GM19395 (cell line): ENCODE results near the gene NUBP2.

Source experiments
- ATAC-seq: cut with Tn5 transposase; IDR thresholded peaks from one replicate; pipeline ENCODE4 v1.9.1; 2021; ENCODE audit warnings: mild to moderate bottlenecking, moderate library complexity; ENCODE audit not compliant: unreplicated experiment

The NUBP2 gene

DNA sequence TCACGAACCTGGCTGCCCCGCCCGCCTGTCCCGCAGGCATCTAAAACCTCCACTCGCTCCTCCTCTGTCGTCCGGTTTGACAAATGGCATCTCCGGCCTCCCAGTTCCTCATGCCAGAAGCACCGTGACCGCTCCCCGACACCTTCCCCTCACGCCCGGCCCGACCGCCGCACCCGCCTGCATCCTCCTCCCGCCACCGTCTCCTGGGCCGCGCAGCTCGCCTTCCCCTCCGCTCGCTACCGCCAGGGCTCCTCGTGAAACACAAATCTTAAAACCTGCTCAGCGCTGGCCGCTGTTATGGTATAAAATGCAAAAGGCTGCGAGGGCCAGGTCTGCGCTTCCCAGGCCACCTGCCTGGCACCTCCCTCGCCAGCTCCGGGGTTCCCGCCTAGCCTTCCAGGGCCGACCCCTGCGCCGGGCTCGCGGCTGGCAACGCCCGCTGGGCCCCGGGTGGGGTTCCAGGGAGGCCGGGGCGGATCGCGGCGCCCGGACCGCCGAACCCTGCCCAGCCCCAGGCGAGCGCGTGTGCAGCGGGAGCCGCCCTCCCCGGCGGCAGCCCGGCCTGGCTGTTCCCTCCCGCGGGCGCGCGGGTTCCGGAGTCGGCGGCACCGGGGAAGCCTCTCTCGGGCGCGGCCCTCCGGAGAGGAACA is 877 bp upstream of the NUBP2 start:
- no peak for ATAC-seq

- no peak for ATAC-seq
Measured at GRCh38 chr16:1784977-1785845, 2.5 kb downstream of the NUBP2 start.

GRCh38 chr16:1785846-1786170 is 3.0 kb downstream of the NUBP2 start:
- ATAC-seq, result no peak

GRCh38 chr16:1786242-1787055 is 3.7 kb downstream of the NUBP2 start:
- ATAC-seq, result no peak

- ATAC-seq, result no peak
Measured at GRCh38 chr16:1787056-1787321, 4.2 kb downstream of the NUBP2 start.

DNA sequence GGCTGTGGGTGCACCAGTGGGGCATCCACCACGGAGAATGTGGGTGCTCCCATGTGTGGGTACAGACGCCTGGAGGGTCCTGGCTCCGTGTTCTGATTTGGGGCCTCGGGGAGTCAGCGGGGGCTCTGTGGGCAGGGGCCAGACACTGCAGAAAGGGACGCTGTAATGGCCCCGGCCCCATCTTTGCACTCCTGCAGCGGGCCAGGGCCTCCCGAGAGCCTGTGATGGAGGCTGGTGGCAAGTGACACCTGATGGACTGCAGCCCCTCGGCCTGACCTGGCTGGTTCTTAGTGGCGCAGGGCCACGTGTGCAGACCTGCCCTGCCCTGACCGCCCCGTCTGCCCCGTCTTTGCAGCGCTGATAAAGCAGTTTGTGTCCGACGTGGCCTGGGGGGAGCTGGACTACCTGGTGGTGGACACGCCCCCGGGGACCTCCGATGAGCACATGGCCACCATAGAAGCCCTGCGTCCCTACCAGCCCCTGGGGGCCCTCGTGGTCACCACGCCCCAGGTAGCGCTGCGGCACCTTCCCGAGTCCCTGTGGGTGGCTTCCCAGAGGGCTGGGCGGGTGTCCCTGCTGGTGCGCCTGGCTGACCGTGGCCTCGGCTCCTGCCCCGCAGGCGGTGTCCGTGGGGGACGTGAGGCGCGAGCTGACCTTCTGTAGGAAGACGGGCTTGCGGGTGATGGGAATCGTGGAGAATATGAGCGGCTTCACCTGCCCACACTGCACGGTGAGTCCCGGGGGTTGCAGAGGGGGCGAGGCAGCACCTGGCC is 4.7 kb downstream of the NUBP2 start:
- ATAC-seq, result no peak

DNA sequence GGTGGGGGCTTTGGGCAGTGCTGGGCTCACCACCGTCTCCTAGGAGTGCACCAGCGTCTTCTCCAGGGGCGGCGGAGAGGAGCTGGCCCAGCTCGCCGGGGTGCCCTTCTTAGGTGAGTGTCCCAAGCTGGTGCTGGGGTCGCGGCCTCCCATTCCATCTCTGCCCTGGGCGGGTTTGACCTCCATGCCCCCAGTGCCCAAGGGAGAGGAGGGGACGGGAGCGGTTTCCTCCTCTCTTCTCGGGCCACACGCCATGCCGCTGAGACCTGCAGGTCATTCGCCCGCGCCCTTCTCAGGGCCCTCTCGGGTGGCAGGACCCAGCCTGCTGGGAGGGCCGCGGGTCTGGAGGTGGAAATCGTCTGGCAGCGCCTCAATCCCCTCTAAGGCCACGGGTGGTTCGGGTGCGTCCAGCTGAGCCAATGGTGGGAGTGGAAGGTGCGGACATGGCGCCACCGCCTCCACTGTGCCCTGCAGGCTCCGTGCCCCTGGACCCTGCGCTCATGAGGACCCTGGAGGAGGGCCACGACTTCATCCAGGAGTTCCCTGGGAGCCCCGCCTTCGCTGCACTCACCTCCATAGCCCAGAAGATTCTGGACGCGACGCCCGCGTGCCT is 5.4 kb downstream of the NUBP2 start:
- no peak for ATAC-seq

DNA sequence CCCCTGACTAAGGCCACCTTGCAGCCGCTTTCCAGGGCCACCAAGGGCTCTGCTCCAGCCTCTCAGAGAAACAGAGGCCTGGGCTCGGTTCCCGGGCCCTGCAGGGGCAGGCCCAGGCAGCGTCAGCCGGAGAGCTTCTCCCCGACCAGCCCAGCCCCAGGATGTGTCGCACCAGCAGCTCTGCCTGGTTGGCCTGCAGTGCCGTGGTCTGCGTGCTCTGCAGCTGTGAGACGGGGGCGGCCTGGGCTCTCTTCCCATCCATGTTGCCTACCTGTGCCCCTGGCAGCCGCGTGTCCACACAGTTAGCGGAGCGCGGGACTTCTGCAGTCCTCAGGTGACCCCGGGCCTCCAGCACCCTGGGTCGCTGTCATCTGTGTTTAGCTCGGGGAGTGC is 5.9 kb downstream of the NUBP2 start:
- ATAC-seq, result no peak

DNA sequence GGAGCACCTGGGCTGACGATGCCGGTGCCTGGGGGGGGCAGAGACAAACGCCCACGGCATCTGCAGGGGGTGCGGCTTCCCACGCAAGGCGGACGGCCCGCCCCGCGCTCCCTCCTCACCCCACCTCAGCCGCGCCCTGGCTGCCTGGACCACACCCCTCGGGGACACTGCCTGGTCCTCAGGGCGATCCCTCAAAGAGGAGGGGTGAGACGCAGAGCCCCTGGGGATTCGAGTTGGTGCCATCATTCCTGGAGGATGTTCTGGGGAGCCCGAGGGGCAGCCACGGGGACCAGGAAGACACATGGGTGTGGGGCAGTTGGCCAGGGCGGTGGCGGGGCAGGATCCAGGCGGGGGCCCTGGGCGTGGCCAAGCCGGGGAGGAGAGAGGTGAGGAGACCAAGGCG is 6.9 kb downstream of the NUBP2 start:
- ATAC-seq, result no peak

- no peak for ATAC-seq
Measured at GRCh38 chr16:1790261-1790610, 7.5 kb downstream of the NUBP2 start.

DNA sequence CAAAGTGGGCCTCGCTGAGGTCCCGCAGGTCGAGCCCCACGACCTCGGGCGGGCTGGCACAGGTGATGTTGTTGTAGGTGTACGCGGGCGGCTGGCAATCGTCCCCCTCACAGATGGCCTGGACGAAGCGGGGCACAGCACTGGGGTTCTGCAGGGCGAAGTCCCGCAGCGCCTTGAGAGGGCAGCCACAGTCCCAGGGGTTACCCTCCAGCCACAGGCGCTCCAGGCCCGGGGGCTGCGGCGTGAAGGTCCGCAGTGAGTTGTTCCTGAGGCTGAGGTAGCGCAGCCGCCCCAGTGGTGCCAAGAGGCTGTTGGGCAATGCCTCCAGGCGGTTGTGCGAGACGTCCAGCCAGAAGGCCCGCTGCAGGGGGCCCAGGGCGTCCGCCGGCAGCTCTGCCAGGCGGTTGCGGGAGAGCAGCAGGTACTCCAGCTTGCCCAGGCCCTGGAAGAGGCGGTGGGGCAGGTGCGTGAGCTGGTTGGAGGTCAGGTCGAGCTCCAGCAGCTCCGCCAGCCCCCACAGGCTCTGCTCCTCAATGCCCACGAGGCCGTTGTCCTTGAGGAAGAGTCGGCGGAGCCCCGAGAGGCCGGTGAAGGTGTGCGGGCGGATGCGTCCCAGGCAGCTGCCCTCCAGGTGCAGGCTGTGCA is 8.0 kb downstream of the NUBP2 start:
- no peak for ATAC-seq

DNA sequence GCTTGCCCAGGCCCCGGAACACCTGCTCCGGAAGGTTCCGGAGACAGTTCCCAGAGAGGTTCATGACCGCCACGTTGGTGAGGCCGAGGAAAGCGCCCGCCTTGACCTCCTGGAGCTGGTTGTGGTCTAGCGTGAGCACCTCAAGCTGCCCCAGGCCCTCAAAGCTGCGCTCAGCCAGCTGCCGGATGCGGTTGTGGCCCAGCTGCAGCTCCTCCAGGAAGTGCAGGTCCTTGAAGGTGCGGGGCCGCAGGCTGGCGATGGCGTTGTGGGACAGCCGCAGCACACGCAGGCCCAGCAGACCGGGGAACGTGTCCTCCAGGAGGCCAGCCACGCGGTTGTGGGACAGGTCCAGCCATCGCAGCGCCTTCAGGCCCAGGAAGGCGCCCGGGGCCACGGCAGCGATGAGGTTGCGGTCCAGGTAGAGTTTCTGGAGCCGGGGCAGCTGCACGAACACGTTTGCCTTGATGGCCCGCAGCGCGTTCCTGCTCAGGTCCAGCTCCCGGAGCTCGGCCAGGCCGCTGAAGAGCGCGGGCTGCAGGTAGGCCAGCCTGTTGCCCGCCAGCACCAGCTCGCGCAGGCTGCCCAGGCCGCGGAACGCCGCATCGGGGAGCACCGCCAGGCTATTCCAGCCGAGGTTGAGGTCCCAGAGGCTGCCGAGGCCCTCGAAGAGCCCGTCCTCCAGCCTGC is 8.6 kb downstream of the NUBP2 start:
- no peak for ATAC-seq

DNA sequence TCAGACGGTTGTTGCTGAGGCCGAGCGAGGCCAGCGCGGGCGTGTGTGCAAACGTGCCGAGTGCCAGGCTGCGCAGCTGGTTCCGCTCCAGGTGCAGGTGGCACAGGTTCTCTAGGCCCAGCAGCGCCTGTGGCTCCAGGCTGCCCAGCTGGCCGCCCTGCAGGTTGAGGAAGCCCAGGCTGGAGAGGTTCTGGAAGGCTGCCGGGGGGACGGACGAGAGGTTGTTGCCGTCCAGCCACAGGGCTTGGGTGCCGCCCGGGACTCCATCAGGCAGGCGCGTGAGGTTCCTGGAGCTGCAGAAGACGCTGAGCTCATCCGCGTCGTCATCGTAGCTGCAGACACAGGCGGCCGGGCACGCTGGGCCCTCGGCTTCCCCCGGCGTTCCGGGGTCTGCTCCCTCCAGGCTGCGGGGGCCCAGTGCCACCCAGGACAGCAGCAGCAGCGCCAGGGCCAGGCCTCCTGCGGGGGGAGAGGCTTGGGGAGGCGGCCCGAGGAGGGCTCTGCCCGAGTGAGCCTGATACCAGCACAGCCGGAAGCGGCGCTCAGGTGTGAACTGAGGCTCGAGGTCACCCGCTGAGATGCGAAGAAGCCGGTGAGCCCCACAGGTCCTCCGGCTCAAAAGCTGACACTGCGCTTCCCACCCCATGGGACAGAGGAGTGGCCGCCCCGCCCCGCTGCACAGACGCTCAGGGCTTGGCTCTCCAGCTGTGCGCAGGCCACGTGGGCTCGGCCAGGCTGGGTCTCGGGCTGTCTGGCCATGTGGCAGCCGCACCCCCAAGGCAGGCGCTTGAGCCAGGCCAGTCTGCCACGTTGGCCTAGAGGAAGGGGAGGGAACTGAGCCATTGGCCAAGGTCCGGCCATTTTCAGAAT is 9.4 kb downstream of the NUBP2 start:
- ATAC-seq, result no peak

DNA sequence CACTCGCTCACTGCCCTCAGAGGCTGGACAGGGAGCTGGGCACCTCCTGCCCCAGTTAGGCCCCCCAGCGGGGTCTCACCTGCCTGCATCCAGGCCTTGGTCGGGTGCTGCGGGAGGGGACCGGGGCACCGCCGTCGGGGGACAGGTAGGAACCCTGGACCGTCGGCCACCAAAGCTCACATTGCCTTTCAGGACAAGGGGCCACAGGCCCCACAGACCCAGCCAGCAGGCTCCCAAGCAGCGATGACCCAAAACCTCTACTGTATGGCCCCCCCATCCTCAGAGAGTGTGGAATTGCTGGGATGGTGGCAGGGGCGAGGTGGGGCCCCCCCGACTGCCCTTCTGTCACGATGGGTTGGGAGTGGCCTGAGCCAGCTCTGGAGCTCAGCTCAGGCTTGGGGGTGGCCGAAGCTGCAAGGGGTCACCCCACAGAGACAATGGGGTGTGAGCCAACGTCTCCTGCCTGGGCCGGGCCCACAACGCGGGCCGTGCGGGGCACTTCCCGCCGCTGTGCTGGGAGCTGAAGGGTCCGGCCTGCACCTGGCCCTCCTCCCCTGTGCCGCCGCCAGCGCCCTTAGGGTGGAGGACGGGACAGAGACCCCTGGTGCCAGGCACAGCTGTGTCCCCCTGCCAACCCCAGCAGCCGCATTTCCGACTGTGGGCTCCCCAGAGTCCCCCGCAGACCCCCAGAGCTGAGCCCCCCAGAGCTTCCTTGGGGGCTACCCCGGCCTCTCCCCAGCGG is 10.2 kb downstream of the NUBP2 start:
- no peak for ATAC-seq

DNA sequence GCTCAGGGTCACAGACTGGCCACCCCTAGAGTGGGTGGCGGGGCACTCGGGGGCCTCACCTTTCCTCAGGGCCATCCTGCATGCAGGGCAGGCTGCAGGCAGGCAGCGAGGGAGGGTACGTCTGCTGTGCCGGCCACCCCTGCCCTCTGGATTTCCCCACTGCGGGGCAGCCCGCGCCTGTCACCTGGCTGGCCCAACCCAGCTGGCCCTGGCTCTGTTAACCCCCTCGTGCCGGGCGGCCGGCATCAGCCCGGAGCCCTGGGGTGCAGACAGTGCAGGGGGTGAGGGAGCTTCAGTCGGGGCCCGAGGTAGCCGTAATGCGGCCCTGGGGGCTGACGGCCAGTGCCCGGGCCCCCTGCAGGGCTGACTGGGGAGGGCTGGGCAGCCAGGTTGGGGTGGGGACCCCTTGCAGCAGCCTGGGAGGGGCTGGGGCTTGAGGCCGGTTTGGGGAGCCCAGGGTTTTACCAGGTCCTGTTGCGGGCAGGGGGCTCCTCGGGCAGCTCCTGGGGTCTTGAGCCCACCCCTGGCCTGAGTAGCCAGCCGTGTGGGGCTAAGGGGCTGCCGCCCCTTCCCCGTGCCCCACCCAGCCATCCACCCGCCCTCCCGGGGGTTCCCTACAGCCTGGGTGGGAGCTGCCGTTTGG is 10.9 kb downstream of the NUBP2 start, which contains the start of gene IGFALS:
TSS of gene IGFALS (minus strand) at position 128 of the 643 bp plus-strand sequence. CDS start at position 75, 53 bp downstream.
- no peak for ATAC-seq

GRCh38 chr16:1794221-1794871 is 11.6 kb downstream of the NUBP2 start:
- ATAC-seq, result no peak
